ENCODE measurements around the gene KDM4C.
A peak's percentile ranks its signal among the peaks of the same experiment; 100 is the strongest.

Gene KDM4C

GRCh38 chr9:6975198-6975597 lies 217.4 kb downstream of the KDM4C start:
- DNase-seq (ENCODE audit: insufficient read length, low spot score): no peak
- FAIRE-seq: no peak
- TF ChIP-seq POLR2A (IDR thresholded peaks at IDR 0.05; ENCODE audit: low read depth, low read length): no peak

- DNase-seq (ENCODE audit: insufficient read length, low spot score): no peak
- no peak for FAIRE-seq
- TF ChIP-seq POLR2A (IDR thresholded peaks at IDR 0.05; ENCODE audit: low read depth, low read length): no peak
Measured at GRCh38 chr9:6977761-6978160, 220.0 kb downstream of the KDM4C start.

- FAIRE-seq (peak; percentile 65), DNase-seq (ENCODE audit: insufficient read length, low spot score) (no peak)
- no peak for TF ChIP-seq POLR2A (IDR thresholded peaks at IDR 0.05; ENCODE audit: low read depth, low read length)
Measured at GRCh38 chr9:6978591-6978990, 220.8 kb downstream of the KDM4C start.

- no peak for DNase-seq (ENCODE audit: insufficient read length, low spot score)
- FAIRE-seq: no peak
- TF ChIP-seq POLR2A (IDR thresholded peaks at IDR 0.05; ENCODE audit: low read depth, low read length): no peak
Measured at GRCh38 chr9:6984941-6985578, 227.3 kb downstream of the KDM4C start.

GRCh38 chr9:6986141-6986815 lies 228.5 kb downstream of the KDM4C start:
- FAIRE-seq (no peak), DNase-seq (ENCODE audit: insufficient read length, low spot score) (no peak)
- TF ChIP-seq POLR2A (IDR thresholded peaks at IDR 0.05; ENCODE audit: low read depth, low read length): no peak

- DNase-seq (ENCODE audit: insufficient read length, low spot score) (no peak), FAIRE-seq (no peak)
- no peak for TF ChIP-seq POLR2A (IDR thresholded peaks at IDR 0.05; ENCODE audit: low read depth, low read length)
Measured at GRCh38 chr9:6987381-6987780, 229.6 kb downstream of the KDM4C start.

GRCh38 chr9:6991418-6991817 lies 233.6 kb downstream of the KDM4C start:
- no peak for FAIRE-seq

GRCh38 chr9:6996061-6996854 lies 238.5 kb downstream of the KDM4C start:
- FAIRE-seq: no peak
- no peak for TF ChIP-seq POLR2A (IDR thresholded peaks at IDR 0.05; ENCODE audit: low read depth, low read length)
- DNase-seq (ENCODE audit: insufficient read length, low spot score): no peak

More at GRCh38 chr9:6991418-6991817, 233.6 kb downstream of the KDM4C start:
- no peak for TF ChIP-seq POLR2A (IDR thresholded peaks at IDR 0.05; ENCODE audit: low read depth, low read length)
- DNase-seq (ENCODE audit: insufficient read length, low spot score): no peak

- TF ChIP-seq POLR2A (IDR thresholded peaks at IDR 0.05; ENCODE audit: low read depth, low read length): no peak
- no peak for FAIRE-seq
- peak; percentile 4 for DNase-seq (ENCODE audit: insufficient read length, low spot score)
Measured at GRCh38 chr9:6997330-6997729, 239.6 kb downstream of the KDM4C start.

- FAIRE-seq: no peak
- no peak for TF ChIP-seq POLR2A (IDR thresholded peaks at IDR 0.05; ENCODE audit: low read depth, low read length)
- DNase-seq (ENCODE audit: insufficient read length, low spot score): no peak
Measured at GRCh38 chr9:6999794-7000193, 242.0 kb downstream of the KDM4C start.

- FAIRE-seq (no peak), DNase-seq (ENCODE audit: insufficient read length, low spot score) (no peak)
- no peak for TF ChIP-seq POLR2A (IDR thresholded peaks at IDR 0.05; ENCODE audit: low read depth, low read length)
Measured at GRCh38 chr9:7001571-7001970, 243.8 kb downstream of the KDM4C start.

- no peak for TF ChIP-seq POLR2A (IDR thresholded peaks at IDR 0.05; ENCODE audit: low read depth, low read length)
- no peak for DNase-seq (ENCODE audit: insufficient read length, low spot score)
- no peak for FAIRE-seq
Measured at GRCh38 chr9:7003861-7004260, 246.1 kb downstream of the KDM4C start.

- FAIRE-seq (no peak), DNase-seq (ENCODE audit: insufficient read length, low spot score) (no peak)
- no peak for TF ChIP-seq POLR2A (IDR thresholded peaks at IDR 0.05; ENCODE audit: low read depth, low read length)
Measured at GRCh38 chr9:7006417-7006816, 248.6 kb downstream of the KDM4C start.

- no peak for TF ChIP-seq POLR2A (IDR thresholded peaks at IDR 0.05; ENCODE audit: low read depth, low read length)
- DNase-seq (ENCODE audit: insufficient read length, low spot score) (no peak), FAIRE-seq (no peak)
Measured at GRCh38 chr9:7008411-7008810, 250.6 kb downstream of the KDM4C start.
